HL-60 (cell line): ENCODE data around the gene SRMS.

ENCODE experiments used
- DNase-seq, 2 experiments: peaks; one replicate each; pipeline ENCODE4 v3.0.0-alpha.2; 2010 to 2020; ENCODE audit warnings: low read depth in 1 of 2, low spot score in 1 of 2
- H3K27ac ChIP-seq: fragments of 250-450 bp; sonication (Bioruptor Pico); replicated peaks from 2 replicates; pipeline ENCODE4 v1.5.1; 2020; ENCODE audit warnings: mild to moderate bottlenecking, moderate library complexity
- H3K27me3 ChIP-seq: fragments of 250-450 bp; sonication (Bioruptor Pico); 2 replicates; pipeline ENCODE4 v1.5.1; 2021; ENCODE audit warnings: mild to moderate bottlenecking, moderate library complexity; ENCODE audit not compliant: insufficient read depth, poor library complexity, severe bottlenecking
- H3K4me3 ChIP-seq: replicated peaks from 2 replicates; pipeline ENCODE4 v1.5.1; 2011; ENCODE audit warnings: mild to moderate bottlenecking, control low read depth, low read length; ENCODE audit not compliant: insufficient read depth
- CTCF ChIP-seq: IDR thresholded peaks from one replicate; pipeline ENCODE4 v1.5.1; 2011; ENCODE audit warnings: low read length, control low read depth, inconsistent platforms; ENCODE audit not compliant: insufficient read depth
- GABPA ChIP-seq: IDR thresholded peaks from 2 replicates; pipeline ENCODE4 v1.6.1; 2012; ENCODE audit warnings: low read depth
- POLR2AphosphoS5 ChIP-seq: IDR thresholded peaks from 2 replicates; pipeline ENCODE4 v1.6.1; 2012; ENCODE audit warnings: low read depth
- SPI1 ChIP-seq: IDR thresholded peaks from 2 replicates; pipeline ENCODE4 v1.6.1; 2012; ENCODE audit warnings: low read depth, mild to moderate bottlenecking, borderline replicate concordance
- TF ChIP-seq, protein P1 (sequence below): IDR thresholded peaks from 2 replicates; pipeline ENCODE4 v1.6.1; 2012; ENCODE audit warnings: low read depth; ENCODE audit not compliant: insufficient replicate concordance

SRMS gene

DNA sequence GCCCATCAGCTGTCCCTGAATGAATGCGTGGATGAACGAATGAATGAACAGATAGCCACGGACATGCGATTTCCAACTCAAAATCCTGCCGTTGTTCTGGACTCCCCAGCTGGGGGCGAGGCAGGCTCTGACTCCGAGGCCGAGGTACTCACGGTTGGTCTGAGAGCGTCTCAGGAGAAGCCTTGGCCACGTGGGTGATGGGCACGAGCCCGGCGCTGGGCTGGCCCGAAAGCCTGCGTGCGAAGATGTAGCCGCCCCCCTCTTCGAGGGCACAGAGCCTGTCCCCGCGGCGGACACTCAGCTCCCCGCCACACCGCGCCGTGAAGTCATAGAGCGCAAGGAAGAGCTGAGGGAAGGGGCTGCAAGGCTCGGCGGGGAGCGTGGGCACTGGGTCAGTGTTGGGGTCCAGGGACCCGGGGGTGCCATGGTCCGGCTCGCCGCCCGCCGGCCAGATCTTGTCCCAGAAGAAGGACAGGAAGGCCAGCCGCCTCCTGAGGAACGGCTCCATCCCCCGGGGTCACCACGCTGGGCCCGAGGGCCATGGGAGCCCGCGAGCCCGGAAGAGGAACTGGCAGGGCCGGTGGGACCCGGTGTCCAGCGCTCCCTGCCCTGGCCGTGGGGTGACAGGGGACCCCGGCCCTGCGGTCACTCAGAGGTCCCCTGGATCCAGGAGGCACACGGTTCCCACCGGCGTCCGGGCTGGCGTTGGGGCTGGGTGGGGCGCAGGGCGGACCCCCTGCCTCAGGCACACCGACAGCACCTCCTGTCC is 409 bp downstream of the SRMS start:
- no peak for DNase-seq
- H3K4me3 ChIP-seq: no peak overlapping the region
- no peak overlapping the region for H3K27ac ChIP-seq
- TF ChIP-seq GABPA: no peak
- no peak for TF ChIP-seq SPI1
- no peak for TF ChIP-seq CTCF
- TF ChIP-seq, protein P1, sequence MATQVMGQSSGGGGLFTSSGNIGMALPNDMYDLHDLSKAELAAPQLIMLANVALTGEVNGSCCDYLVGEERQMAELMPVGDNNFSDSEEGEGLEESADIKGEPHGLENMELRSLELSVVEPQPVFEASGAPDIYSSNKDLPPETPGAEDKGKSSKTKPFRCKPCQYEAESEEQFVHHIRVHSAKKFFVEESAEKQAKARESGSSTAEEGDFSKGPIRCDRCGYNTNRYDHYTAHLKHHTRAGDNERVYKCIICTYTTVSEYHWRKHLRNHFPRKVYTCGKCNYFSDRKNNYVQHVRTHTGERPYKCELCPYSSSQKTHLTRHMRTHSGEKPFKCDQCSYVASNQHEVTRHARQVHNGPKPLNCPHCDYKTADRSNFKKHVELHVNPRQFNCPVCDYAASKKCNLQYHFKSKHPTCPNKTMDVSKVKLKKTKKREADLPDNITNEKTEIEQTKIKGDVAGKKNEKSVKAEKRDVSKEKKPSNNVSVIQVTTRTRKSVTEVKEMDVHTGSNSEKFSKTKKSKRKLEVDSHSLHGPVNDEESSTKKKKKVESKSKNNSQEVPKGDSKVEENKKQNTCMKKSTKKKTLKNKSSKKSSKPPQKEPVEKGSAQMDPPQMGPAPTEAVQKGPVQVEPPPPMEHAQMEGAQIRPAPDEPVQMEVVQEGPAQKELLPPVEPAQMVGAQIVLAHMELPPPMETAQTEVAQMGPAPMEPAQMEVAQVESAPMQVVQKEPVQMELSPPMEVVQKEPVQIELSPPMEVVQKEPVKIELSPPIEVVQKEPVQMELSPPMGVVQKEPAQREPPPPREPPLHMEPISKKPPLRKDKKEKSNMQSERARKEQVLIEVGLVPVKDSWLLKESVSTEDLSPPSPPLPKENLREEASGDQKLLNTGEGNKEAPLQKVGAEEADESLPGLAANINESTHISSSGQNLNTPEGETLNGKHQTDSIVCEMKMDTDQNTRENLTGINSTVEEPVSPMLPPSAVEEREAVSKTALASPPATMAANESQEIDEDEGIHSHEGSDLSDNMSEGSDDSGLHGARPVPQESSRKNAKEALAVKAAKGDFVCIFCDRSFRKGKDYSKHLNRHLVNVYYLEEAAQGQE: no peak
- no peak for TF ChIP-seq POLR2AphosphoS5
- peaks cover 62% of the 10 kb centered on the region for H3K27me3 ChIP-seq

DNA sequence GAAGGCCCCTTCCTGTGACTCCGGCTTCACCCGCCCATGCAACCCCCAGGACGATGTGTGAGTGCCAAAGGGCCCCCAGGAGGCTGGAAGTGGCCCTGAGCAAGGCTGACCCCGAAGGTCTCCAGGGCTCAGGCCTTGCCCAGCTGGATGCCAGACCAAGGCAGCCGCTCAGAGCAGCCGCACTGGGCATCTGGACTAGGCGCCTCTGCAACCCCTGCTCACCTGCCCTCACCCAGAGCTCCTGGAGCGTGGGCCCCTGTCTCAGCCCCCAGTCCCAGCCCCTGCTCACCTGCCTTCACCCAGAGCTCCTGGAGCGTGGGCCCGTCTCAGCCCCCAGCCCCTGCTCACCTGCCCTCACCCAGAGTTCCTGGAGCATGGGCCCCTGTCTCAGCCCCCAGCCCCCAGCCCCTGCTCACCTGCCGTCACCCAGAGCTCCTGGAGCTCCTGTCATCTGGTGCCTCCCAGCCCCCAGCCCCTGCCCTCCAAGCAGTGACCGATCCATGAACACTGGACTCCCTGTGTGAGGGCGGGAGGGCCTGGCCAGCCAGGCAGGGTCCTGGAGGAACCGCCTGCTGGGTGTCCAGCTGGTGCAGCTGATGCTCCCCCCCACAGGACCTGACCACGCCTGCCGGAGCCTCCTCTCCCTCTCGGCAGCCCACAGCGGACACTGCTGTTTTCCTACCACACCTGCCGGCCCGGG is 1.1 kb downstream of the SRMS start:
- no peak for DNase-seq
- H3K27ac ChIP-seq: no peak overlapping the region
- no peak overlapping the region for H3K4me3 ChIP-seq
- TF ChIP-seq CTCF (no peak), GABPA (no peak), SPI1 (no peak), POLR2AphosphoS5 (no peak)
- TF ChIP-seq, protein P1: no peak
- peaks cover 60% of the 10 kb centered on the region for H3K27me3 ChIP-seq

GRCh38 chr20:63545814-63546213 is 1.7 kb downstream of the SRMS start:
- H3K27me3 ChIP-seq: peaks cover 59% of the 10 kb centered on the region
- TF ChIP-seq SPI1: no peak
- TF ChIP-seq GABPA: no peak
- TF ChIP-seq CTCF: no peak
- no peak for TF ChIP-seq POLR2AphosphoS5
- TF ChIP-seq, protein P1: no peak
- no peak overlapping the region for H3K4me3 ChIP-seq
- no peak for DNase-seq
- H3K27ac ChIP-seq: no peak overlapping the region
